AG08395 (cell line): ENCODE results near the gene NAV2.

Experiments
- DNase-seq: peaks from one replicate; pipeline ENCODE4 v3.0.0; 2012; ENCODE audit warnings: mixed read lengths, low spot score

The NAV2 gene

DNA sequence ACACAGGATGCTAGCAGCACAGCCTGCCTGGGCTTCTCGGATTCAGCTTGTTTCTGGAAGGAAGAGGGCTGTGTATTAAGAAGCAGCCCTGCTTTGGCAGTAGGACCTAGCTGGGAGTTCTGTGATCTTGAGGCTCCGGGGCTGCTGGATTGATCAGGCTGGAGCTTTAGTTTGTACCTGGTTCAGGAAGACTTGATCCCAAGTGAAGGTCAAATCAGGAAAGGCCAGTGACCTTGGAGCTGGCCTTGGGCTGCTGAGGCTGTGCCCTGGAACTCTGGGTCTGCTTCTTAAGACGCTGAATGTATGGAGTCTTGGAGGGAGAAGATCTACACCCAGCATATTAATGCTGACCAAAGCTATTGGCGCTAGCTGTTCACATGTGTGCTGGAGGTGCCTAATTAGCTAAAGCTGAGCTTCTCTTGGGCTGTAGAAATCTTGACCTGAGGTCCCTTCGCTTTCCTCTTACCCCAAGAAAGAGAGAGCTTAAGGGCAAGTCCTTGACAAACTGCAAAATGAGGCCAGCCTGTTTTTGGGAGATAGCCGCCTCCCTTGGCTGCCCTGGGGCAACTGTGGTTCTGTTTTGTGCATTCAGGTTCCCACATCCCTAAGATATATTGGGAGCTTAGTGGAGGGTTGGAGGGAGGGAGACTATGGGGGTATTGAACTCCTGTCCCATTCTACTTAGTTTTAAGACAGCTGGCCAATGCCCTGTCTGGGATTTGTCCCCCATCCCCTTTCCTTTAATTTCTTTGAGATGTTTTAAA lies 311.7 kb downstream of the NAV2 start:
- DNase-seq, result no peak

DNA sequence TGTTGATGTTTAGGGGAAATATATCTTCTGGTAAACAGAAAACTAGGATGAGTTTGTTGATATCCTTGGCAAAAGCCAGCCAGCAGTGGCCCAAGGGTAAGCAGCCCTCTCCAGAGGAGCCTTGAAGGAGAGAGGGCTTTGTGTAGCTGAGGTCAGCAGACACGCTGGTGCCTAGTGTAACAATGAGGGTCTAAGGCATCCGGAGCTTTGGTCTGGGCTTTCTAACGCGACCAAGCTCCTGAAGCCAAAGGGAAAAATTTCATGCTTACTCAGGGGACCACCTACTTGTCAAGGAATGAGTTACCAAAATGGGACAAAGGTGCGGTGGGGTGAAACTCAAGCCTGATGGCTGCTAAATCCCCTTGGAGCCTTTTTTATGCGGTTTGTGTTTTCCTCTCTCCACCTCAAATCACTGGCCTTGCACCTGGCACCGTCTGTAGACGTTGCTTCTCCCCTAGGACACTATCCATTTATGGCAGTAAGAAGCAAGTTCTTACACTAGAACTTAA lies 312.7 kb downstream of the NAV2 start:
- no peak for DNase-seq

DNA sequence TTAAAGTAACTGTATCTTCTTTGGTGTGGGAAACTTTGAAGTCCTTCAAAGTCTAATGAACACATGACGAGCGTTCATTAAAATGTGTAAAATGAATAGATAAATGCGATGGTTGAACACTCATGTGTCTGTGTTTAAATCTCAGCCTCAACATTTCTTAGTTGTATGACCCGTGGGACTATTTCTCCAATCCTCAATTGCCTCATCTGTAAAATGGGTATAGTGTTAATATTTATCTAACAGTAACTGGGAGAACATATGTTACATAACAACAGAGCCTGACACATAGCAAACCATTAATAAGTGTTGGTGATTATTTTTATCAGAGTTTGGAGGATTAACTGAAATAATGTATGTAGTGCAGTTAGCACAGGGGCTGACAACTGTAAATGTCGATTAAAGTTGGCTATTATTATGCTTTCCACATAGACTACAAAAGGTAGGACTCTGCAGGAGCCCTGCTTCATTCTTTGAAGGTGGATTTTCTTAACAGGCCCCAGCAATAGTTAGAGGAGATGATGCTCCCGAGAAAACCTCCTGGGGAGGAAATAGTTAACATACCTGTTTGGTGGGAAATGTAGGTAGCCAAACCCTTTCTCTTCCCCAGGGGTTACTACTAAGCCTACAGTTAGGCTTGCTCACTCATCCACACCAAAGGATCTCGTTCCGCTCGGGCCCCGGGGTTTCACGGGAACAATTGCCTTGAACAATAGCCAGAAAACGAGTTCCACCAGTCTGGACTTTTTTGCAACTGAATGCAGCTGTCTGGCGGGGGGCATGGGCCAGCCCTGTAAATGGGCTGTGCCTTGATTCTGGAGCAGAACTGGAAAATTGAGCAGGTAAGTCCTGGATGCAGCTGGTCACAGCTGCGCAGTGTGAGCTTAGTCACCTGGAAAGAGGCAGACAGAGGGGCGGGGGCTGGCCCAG lies 314.3 kb downstream of the NAV2 start:
- no peak for DNase-seq

DNA sequence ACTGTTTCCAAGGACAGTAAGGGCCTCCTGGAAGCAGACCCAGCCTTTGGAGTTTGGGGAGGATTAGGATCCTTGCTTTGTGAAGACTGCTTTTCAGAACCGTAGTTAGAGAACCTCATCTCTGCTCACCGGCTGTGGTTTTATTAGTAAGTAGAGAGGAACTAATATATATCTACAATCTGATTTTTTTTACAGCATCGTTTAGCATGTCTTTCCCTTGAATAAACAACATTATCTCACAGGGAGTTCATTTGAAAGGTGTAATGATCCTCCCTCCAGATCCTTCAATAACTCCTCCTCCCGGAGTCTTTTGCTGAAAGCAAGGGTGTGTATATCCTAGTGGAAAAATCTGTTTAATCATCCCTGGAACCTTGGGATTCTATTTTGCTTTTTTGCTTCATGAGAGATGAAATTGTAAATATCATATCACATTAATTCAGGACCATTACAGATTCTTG lies 314.9 kb downstream of the NAV2 start:
- DNase-seq, result no peak

DNA sequence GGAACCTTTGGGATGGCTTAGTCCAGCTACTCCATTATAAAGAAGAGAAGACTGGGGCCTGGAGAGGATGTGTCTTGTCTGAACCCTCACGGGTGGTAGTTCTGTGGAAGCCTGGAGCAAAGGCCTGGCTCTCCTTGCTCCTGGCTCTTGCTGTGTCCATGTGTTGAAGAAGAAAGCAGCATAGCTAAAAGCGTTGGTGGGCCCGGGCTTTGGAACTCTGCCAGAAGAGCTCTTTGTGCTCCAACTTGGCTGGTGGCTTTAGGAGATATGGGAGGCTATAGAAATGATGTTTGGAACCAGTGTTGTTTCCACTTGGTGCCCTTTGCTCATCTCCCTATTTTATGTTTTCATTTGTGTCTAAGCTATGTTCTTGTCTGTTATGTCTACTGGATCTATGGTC lies 316.6 kb downstream of the NAV2 start:
- DNase-seq, result no peak

DNA sequence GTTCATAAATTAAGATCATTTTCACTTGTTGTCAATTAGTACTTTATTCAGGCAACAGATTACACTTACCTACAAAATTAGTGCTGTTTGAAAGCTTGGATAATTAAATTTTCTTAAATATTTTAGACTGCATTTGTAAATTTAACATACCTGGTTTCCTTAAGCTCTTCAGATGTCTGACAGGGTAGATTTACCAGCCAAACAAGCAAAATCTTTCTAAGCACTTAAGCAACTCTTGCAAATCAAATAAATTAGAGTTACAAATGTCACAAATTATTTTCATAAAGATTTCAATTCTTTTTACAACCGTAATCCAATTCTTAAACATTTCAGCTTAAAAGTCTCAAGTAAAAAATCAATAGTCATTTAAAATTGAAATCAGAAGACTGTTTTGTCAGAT lies 317.8 kb downstream of the NAV2 start:
- no peak for DNase-seq

DNA sequence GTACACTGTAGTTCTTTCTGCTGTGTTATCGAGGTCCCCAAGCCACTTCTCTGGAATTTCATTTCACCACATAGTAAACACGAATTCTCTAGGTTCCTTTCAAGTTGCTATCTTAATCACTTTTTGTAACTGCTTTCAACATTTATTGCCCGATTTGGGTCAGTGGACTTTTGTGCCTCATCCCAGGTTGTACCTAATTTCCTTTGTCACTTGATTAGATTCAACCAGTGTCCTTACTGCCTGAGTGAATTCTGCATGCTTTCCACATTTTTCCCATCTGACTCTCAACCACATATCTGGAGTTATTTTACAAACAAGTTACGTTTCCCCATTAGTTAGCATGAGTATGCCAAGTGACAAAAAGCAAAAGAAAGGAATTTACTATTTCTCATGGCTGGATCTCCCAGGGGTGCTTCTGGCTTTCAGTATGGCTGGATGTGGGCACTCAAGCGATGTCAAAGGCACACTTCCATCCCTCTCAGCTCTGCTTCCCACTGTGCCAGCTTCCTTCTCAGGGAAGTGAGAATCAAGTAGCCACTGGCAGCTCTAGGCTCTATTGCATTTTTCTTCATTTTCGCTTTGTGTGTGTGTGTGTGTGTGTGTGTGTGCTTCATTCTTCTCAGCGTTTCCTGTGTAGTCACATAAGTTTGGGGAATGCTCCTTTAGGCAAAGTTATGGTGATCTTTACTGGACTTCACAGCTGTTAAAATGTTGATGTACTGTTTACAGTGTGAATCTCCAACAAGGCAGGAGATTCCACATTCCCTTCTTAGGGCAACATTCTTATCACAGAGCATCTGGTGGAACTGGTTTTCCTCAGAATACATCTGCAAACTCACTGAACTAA lies 318.7 kb downstream of the NAV2 start:
- peak; percentile 90 for DNase-seq

DNA sequence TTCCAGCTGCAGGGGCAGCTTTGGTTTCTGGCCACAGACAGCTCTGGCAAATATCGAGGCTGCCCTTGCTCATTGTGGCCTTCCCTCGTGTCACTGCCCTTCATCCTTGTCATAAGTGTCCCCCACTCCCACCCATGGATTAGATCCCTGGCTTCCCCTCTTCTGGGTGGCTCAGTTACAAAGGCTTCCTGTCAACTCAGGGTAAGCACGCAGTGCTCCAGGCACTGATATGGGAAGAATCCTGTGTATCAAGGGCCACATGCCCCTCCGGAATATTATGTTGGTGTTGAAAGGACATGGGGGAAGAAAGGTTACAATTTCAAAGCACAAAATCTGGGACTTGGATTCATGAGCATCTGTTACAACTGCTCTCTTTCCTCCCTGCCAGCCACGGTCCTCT lies 319.5 kb downstream of the NAV2 start:
- DNase-seq, result no peak

DNA sequence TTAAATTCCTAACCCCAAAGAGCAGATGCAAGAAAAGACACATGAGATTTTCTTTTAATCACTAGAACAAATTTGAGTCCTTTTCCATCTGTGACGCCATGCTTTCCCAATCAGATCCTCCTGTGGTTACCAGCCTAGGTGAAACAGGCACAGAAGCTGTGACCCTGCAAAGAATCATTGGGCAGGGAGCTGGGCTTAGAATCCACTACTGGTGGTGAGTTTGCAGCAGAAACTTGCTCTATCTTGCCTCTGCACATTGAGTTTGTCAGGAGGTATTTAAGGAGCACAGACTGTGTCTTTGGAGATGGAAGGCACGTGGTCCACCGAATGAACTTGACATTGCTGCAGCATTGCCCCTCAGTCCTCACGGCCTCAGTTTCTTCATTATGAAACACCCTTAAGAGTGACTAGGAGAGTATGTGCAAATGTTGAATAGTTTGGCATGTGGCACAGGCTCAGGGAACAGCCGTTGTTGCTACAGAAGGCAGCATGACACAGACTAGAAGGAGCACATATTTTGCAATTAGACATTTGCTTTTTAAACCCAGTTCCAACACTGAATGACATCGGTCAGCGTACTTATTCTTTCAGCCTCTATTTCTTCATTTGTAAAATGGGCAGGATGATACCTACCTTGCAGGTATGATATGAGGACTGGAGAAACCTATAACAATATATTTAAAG lies 320.1 kb downstream of the NAV2 start:
- DNase-seq, result no peak

DNA sequence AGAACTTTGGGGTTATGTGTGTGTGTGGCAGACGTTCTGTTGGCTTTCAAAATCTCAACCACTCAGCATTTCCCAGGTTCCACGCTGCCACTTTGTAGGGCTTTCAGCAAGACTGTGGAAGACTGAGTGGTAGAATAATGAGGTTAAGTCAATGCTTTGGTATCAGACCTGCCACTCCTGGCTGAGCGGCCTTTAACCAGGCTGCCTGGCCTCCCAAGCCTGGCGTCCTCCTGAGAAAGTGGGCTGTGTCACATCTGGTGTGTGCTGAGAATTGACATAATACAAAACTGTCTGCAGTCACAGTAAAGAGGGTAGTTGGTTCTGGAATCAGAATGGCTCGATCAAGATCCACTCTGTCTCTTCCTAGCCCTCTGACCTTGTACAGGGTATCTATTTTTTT lies 321.2 kb downstream of the NAV2 start:
- no peak for DNase-seq

DNA sequence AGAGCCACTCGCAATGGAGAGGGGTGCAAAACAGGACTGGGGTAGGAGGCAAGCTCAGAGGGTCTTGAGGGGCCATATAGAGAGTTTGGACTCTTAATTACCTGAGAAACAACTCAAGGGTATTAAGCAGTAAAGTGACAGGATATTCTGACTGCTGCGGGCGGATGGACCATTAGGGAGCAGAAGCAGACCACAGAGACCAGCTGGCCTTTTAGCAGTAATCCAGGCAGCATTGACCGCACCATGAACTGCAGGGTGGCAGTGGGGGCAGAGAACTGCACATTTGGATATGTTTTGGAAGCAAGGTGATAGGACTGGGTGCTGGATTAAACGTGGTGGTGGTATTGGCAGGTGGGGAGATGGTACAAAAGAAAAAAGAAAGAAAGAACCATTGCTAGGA lies 322.3 kb downstream of the NAV2 start:
- no peak for DNase-seq

DNA sequence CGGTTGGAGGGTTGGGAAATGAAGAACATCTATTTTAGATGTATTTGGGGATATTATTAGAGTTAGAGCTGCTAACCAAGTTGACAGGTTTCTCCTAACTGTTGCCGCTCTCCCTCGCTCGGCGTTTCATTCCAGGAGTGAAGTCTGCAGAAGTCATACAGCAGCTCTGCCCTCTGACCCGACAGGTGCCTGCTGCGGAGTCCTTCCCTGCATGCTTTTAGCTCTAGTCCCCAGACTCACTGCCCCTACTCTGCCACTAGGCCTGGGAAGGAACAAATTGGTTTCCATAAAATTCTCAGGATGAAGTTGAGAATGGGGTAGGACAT lies 322.7 kb downstream of the NAV2 start:
- no peak for DNase-seq

DNA sequence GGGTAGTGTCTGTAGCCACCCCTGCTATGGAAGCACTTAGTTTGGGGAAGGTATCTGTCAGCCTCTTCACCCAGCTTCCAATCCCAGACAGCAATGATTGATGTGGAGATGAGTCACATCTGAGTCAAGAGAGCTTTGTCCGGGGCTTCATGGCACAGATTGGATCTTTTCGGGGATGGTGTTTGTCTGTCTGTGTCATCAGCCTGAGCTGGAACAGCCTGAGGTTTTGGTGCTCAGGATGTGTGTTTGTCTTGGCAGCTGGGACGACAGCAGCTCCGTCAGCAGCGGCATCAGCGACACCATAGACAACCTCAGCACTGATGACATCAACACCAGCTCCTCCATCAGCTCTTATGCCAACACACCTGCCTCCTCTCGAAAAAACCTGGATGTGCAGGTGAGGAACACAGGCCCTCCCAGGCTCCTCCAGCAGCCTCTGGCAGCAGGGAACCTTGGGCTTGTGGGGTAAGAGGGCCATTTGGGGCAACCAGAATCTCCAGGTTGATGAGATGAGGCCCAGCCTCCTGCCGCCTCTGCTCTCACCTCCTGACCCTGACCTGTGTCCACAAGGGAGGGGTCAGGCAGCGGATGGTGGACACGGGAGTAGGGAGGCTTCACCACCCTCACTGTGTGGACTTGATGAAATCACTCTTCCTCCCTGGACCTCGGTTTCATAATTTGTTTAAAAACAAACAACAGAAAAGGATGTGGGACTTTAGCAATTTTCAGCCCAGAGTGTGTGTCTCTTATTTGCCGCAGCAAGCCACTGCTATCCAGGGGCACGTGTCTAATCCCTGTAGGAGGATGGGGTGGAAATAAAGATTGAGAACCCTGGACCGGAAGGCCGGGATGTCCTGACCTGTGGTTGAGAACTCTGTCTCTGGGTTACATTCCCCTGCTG lies 323.3 kb downstream of the NAV2 start:
- DNase-seq, result peak; percentile 89

DNA sequence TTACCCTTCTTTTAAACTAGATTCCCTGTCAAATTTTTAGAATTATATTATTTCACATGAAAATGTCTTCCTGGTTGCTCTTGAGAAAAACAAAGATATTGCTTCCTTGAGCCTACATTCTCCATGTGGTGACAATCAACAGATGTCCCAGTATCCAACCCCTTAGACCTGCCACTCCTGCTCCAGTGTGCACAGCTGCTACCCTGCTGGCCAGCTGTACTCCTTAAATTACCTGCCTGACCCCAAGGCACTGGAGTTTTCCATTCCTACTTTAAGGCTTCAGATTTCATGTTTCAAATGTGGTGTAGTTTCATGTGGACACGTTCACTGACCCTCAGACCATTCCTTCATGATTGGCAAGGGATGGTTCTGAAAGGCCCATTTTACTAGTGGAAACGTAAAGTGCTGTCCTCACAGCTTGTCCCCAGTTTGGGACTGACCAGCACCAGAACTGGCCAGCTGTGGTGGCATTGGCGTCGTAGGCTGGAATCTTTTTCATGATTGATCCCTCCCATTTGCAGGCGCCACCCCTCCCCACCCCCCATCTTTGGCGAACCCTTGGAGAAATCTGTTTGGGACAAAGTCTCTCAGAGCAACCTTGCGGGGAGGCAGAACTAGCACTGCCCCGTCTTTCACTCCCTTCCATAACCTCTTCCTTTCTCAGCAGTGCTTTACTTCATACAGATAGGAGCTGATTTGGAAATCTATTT lies 324.1 kb downstream of the NAV2 start:
- no peak for DNase-seq

DNA sequence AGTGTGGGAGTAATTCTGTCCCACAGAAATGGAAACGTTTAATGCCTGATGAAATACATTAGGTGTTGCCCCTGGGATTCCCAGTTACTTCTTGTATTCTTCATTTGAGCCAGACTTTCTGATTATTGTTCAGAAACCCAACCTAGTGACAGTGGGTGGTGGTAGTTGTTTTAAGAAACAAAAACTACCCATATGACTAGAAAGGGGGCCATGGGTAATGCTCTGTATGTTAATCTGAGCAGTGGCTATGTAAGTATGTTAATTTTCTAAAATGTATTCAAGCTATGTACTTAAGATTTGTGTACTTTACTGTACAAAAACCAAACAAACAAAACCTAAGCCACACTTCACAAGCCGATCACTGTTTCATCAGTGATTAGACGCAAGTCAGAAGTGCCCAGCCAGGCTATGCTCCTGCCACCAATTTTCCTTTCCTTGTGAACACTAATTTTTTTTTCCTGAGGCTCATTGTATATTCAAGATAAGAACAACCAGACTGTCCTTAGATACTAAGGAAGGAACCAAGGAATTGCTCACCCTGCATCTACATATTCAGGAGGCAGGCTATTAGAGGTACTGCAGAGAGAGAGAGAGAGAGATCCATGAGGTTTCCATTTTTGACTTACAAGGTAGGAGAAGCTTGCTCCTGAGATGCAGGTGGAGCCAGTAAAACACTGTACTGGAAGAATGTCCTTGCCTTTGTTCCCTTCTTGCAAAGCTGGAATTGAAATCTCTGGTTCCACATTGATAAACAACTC lies 324.9 kb downstream of the NAV2 start:
- DNase-seq, result no peak

DNA sequence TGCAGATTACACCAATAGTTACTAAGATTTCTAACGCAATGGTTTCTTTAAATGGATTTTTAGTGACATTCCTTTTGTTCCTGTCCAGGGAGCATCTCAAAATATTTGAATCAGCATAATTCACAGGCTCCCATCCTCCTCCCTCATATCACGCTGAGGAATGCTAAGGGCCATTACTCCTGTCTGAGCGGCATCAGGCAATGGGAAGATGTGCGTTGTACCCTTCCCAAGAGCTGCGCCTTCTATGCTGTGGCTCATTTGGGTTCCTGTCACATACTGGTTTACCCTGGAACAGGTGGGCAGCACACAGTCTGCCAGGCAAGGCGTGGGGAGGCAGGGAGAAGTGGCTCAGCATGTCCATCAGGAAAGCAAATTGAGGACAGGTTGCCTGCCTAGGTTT lies 325.8 kb downstream of the NAV2 start:
- DNase-seq, result no peak

DNA sequence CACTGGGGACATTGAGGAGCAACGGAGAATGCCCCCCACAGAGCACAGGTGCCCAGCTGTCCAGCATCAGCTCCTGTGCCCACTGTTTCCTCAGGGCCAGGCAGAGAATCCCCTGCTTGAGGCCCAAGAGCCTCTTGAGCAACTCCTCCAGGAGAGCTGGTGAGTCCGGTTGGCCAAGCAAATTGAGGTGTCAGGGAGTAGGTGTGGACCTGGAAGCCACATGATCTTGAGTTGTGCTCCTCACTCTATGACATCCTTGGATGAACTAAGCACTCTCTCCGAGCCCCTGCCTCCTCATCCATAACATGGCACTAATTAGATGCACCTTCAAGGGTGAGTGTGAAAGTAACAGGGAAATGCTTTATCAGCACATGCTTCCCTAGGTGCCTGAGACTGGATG lies 326.3 kb downstream of the NAV2 start:
- DNase-seq, result no peak

DNA sequence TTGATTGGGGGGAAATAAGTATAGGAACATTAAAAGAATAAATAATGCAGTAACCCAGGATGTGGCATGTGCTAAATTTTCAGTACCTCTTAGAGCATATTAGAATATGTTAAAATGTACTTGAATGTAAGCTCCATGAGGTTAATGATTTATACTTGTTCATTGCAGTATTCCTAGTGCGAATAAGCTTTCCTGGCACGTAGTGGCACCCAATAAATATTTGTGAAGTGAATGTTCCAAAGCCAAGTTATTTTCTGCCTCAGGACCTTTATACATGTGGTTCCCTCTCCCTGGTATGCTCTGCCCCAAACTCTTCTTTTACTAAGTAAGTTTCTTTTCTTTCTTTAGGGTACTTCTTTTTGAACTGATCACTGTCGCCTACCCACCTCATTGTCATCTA lies 328.9 kb downstream of the NAV2 start:
- no peak for DNase-seq

DNA sequence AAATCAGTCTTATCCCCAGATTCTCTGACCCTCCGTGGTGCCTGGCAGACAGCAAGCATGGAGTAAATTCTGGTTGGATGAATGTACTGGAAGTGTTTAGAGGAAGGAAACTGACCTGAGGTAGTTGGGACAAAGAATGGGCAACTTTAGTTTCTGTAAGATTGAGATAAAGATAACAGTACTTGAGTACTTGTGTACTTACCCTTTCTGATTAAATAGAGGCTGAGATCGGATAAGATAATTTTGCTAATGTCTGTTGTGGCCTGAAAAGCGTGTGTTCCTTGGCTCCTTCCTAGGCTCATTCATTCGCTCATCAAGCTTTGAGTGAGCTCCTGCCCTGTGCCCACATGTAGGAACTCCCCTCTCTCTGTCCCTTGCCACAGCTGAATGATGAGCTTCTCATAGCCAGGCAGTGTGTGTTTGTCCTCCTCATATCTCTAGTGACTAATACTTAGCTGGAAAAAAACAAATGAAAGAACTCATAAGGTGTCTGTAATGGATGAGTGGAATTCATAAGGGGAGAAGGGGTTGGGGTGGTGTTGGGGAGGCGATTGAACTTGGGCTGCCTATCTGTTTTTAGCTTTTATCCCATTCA lies 329.5 kb downstream of the NAV2 start:
- DNase-seq, result no peak
